ENCODE measurements around the gene REXO2. TPM values are rescaled to one million over a fixed set of nuclear protein-coding genes. Genes with fewer than 3 reads are reported as not detected.

REXO2 gene
- total and polyA plus RNA-seq, 2 of the 13 experiments (the other 11 are each of a cell fraction or from before 2014, with no cell fraction given): 95.6 to 104 TPM

DNA sequence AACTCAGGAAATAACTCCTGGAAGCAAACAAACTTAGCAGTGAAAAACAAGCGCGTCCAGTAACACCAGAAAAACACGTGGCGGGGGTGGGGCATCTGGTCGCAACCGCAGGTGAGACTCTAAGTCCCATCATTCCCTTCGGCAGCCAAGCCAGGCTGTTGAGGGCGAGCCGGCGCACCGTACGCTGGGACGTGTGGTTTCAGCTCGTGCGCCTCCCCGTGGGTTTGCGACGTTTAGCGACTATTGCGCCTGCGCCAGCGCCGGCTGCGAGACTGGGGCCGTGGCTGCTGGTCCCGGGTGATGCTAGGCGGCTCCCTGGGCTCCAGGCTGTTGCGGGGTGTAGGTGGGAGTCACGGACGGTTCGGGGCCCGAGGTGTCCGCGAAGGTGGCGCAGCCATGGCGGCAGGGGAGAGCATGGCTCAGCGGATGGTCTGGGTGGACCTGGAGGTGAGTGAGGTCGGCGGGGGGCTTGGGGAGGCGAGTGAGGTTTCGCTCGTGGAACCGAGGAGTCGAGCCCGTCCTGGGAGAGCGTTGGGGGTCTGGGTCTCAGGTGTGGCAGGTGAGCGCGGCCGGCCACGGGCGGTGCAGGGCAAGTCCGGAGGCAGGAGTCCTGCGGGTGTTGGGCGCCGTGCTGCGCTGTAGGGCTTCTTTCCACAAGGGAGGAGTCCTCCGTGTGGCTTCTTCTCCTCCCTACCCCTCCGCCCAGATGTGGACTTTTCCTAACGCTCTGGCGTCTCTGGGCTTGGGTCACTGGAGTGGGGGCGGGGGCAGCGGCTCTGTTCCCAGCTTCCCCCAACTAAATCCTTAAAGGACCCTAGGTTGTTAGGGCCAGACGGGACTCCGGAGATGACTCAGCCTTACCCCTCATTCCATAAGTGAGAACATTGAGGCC is at the start of gene REXO2 (continued):
- TF ChIP-seq ZNF318 (CRISPR knock-in tag; IDR thresholded peaks at IDR 0.05) (no peak), ZFP1 (CRISPR knock-in tag; IDR thresholded peaks at IDR 0.05) (no peak), ZNF383 (CRISPR knock-in tag; IDR thresholded peaks at IDR 0.05; ENCODE audit: borderline replicate concordance) (no peak), ZNF713 (CRISPR knock-in tag; IDR thresholded peaks at IDR 0.05) (no peak), ZBTB3 (CRISPR knock-in tag; IDR thresholded peaks at IDR 0.05; ENCODE audit: borderline replicate concordance, low read depth) (no peak), IRX3 (CRISPR knock-in tag; IDR thresholded peaks at IDR 0.05; ENCODE audit: borderline replicate concordance, low read depth) (no peak), PTBP1 (IDR thresholded peaks at IDR 0.05; ENCODE audit: low read depth, low read length, poor library complexity, severe bottlenecking) (no peak), RAD21 (CRISPR knock-in tag; IDR thresholded peaks at IDR 0.05) (no peak), KLF11 (CRISPR knock-in tag; IDR thresholded peaks at IDR 0.05) (no peak), ATF4 (CRISPR knock-in tag; IDR thresholded peaks at IDR 0.05) (no peak)
- TF ChIP-seq, protein P1, sequence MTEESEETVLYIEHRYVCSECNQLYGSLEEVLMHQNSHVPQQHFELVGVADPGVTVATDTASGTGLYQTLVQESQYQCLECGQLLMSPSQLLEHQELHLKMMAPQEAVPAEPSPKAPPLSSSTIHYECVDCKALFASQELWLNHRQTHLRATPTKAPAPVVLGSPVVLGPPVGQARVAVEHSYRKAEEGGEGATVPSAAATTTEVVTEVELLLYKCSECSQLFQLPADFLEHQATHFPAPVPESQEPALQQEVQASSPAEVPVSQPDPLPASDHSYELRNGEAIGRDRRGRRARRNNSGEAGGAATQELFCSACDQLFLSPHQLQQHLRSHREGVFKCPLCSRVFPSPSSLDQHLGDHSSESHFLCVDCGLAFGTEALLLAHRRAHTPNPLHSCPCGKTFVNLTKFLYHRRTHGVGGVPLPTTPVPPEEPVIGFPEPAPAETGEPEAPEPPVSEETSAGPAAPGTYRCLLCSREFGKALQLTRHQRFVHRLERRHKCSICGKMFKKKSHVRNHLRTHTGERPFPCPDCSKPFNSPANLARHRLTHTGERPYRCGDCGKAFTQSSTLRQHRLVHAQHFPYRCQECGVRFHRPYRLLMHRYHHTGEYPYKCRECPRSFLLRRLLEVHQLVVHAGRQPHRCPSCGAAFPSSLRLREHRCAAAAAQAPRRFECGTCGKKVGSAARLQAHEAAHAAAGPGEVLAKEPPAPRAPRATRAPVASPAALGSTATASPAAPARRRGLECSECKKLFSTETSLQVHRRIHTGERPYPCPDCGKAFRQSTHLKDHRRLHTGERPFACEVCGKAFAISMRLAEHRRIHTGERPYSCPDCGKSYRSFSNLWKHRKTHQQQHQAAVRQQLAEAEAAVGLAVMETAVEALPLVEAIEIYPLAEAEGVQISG (CRISPR knock-in tag; IDR thresholded peaks at IDR 0.05): peak; percentile 77; the same call in 1 of the 2 replicates
- TF ChIP-seq, protein P2, sequence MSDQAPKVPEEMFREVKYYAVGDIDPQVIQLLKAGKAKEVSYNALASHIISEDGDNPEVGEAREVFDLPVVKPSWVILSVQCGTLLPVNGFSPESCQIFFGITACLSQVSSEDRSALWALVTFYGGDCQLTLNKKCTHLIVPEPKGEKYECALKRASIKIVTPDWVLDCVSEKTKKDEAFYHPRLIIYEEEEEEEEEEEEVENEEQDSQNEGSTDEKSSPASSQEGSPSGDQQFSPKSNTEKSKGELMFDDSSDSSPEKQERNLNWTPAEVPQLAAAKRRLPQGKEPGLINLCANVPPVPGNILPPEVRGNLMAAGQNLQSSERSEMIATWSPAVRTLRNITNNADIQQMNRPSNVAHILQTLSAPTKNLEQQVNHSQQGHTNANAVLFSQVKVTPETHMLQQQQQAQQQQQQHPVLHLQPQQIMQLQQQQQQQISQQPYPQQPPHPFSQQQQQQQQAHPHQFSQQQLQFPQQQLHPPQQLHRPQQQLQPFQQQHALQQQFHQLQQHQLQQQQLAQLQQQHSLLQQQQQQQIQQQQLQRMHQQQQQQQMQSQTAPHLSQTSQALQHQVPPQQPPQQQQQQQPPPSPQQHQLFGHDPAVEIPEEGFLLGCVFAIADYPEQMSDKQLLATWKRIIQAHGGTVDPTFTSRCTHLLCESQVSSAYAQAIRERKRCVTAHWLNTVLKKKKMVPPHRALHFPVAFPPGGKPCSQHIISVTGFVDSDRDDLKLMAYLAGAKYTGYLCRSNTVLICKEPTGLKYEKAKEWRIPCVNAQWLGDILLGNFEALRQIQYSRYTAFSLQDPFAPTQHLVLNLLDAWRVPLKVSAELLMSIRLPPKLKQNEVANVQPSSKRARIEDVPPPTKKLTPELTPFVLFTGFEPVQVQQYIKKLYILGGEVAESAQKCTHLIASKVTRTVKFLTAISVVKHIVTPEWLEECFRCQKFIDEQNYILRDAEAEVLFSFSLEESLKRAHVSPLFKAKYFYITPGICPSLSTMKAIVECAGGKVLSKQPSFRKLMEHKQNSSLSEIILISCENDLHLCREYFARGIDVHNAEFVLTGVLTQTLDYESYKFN (CRISPR knock-in tag; conservative IDR thresholded peaks at IDR 0.05): 0 out of 2 replicates have a peak, but pooled peaks have one; percentile 28

Measured in HepG2 (cell line).